GM21515 (cell line): ENCODE results near the gene CPNE6.
"Not testable (repeated sequence)": the region's sequence is repeated elsewhere in the genome, so short reads cannot be mapped to it uniquely, and the experiment has no call there.

Source experiments
- ATAC-seq: cut with Tn5 transposase; IDR thresholded peaks from one replicate; pipeline ENCODE4 v1.9.1; 2021; ENCODE audit not compliant: unreplicated experiment

The CPNE6 gene

DNA sequence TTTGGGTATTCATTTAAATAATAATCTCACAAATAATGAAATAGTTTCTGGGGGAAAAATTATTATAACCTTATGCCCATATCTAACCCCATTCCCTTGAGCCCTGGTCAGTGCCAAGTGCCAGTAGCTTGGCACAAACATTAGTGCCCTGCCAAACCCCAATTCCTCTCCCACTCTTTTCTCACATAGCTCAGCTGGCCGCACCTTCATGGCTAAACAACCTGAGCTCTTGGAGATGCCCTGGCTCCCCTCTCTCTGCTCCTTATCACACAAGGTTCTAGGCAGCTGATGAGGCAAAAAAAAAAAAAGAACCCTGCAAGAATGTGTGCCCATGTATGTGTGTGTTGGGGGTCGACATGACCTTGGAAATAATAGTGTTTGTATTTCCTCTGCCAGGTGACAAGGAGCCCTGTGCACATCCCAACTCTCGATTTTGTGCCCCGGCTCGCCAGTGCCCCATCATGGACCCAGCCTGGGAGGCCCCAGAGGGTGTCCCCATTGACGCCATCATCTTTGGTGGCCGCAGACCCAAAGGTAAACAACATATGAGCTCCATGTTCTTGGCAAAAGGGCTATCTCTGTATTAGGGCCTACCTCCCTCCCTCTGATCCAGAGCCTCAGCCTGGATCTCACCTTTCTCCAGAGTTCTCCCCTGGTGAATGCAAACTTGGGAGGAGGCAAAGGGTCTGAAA lies 31.1 kb downstream of the CPNE6 start:
- ATAC-seq = no peak

DNA sequence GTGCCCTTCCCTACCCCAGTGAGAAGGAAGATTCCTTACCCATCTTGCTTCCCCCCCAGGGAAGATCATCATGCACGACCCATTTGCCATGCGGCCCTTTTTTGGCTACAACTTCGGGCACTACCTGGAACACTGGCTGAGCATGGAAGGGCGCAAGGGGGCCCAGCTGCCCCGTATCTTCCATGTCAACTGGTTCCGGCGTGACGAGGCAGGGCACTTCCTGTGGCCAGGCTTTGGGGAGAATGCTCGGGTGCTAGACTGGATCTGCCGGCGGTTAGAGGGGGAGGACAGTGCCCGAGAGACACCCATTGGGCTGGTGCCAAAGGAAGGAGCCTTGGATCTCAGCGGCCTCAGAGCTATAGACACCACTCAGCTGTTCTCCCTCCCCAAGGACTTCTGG lies 32.1 kb downstream of the CPNE6 start:
- ATAC-seq = no peak

DNA sequence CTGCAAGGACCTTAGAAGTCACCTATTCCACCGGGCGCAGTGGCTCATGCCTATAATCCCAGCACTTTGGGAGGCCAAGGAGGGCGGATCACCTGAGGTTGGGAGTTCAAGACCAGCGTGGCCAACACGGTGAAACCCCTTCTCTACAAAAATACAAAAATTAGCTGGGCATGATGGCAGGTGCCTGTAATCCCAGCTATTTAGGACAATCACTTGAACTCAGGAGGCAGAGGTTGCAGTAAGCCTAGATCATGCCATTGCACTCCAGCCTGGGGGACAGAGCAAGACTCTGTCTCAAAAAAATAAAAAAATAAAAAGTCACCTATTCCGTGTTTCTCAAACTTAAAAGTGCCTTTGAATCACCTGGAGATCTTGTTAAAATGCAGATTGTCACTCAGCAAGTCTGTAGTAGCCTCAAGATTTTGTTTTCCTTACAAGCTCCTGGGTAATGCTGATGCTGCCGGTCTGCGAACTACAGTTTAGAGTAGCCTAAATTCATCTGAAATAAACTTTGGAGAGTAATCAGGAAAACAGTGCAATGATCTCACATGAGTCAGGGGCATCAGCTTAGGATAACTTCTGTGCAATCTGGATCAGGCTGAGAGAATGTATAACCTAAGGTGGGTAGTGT lies 34.4 kb downstream of the CPNE6 start:
- ATAC-seq = not testable (repeated sequence)

DNA sequence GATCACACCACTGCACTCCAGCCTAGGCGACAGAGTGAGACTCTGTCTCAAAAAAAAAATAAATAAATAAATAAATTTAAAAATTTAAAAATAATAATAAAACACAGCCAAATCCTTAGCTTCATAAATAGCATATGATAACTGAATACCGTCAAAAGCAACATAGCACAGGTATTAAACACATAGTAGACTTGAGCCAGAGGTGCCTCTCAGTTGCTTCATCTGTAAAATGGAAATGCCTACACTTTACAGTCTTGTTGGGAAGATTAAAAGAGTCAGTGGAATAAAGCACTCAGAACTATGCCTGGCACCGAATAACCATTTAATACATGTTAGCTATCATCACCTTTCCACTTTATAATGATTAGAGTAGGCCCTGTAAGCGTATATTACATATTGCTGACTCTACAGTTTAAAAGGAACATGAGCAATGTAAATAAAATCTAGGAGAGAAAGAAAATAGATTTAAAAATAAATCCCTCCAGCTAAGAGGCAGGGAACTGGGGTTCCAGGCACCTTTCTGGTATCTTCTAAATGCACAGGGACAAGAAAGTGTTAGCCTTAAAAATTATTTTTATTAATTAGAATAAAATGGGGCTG lies 35.4 kb downstream of the CPNE6 start:
- ATAC-seq = no peak

DNA sequence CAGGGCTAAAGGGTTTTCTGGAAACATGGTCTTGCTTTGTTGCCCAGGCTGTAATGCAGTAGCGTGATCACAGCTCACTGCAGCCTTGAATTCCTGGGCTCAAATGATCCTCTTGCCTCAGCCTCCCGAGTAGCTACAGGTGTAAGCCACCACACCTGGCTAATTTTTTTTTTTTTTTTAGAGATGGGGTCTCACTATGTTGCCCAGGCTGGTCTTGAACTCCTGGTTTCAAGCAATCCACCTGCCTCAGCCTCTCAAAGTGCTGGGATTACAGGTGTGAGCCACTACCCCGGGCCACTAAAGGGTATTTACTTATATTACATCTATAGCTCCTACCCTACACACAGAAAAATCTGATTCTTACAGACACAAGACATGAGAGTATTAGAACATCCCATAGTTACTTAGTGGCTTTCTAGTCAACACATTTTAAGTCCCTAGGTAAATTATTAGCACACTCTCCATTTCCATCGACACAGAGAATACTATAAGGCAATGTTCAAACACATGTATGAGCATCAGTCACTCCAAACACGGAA lies 37.0 kb downstream of the CPNE6 start:
- peak; percentile 27 for ATAC-seq

DNA sequence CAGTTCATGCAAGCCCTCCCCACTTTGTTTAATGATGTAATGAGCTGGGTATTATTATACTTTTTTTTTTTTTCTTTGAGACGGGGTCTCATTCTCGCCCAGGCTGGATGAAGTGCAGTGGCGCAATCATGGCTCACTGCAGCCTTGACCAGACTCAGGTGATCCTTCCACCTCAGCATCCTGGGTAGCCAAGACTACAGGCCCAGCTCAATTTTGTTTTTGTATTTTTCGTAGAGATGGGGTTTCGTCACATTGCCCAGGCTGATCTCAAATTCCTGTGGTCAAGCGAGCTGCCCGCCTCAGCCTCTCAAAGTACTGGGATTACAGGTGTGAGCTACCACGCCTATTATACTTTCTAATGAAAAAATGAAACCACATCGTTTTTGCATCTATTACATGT lies 38.7 kb downstream of the CPNE6 start:
- no peak for ATAC-seq

DNA sequence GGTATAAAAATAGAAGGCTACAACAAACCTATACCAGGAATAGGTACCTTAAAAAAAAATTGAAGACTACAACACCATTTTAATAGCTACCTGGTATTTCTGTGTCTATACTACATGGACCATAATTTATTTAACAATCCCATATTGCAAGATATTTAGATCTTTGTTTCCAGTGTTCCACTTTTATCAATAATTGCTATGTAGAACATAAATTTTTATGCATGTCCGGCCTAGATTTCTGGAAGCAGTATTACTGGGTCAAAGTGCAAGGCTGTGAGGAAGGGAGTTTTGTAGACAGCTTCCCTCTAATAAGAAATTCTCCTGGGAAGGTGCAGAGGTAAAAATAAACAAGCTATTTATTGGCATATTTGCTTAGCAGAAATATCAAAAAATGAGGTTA lies 39.2 kb downstream of the CPNE6 start:
- ATAC-seq = no peak

DNA sequence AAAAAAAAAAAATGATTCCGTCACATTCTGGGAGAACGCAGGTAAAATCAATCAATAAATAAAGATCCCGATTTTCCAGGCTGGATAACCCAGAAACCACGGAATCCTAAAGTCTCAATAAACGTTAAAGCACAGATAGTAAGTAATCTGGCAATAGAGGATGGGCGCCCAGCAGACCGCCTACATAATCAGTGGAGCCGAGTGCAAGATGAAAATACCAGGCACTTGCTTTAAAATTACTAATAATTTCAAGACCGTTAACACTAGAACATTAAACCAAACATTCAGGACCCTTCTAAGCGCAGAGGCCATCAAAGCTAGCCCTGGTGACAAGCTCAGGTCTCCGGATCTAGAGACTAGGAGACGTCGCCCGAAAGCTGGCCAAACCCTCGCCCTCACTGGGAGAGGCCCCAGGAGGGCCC lies 42.0 kb downstream of the CPNE6 start:
- ATAC-seq = no peak

DNA sequence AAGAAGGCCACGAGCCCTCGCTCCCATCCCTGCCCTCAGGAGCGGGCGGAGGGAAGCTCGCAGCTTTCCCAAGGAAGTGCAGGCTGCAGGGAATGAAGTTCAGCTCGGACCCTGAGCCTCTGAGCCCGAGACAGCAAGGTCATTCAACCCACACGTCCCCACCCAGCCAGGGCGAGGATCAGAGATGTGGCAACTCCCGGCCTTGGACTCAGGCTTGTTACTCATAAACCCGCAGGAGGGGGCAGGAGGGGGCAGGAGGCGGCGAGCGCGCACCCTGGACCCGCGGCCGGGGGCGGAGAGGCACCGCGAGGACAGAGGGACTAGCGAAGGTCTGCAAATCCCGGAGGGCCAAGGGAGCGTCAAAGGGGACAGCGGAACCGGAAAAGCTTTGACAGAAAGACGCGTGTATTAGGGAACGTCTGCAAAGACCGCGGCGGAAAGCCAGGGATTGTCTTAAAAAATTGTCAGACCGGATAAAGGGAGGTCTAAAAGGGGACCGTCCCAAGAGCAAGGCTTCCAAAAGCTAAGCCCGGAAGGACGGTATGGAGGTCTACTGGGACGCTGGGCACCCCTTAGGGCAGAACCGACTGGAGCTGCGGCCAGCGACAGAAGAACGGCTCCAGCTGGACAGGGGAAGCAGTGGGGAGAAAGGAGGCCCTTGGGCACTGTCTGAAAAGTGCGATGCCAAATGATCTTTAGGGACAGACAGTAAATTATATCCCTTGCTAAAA lies 42.6 kb downstream of the CPNE6 start:
- ATAC-seq = peak; percentile 30

DNA sequence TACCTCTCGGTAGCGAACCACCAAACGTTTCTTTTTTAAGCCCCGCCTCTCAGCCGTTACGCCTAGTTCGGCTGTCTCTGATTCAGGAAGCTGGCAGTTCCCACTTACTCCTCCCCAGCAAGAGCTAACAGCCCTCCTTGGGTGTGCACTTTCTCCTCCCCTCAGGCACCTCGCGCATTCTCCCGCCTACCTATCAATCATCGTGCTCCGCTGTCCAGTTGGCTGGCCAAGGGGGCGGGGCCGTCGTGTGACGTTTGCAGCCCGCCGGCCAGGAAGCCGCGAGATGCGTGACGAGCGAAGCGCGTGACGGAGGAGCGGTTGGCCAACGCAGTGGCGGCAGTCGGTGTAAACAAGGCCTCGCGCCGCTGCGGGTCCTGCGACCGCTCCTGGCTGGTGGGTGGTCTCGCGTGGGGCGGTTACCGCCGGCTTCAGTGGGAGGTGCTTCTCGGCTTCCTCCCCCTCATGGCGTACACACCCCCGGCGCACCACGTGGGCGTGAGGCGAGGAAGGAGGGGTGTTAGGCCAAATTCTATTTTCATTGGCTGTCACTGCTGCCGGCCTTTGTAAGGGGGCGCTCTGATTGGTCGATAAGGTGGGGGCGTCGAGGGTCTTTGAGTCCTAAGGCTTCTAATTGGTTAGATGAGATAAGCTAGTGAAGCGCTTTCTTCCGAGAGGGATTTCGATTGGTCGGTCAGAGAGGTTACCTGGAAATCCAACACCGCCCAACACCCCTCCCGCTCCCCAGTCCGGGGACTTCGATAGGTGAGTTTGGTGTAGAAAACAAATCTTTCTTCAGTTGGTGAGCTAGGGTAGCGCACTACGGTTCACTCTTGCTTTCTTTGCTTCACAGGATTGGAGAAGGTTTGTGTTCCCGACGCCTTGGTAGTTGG lies 43.4 kb downstream of the CPNE6 start, which contains the start of the genes DCAF11 and NRL:
TSS of gene DCAF11 (plus strand) at position 246 of the 890 bp plus-strand sequence. CDS start 818 bp downstream, outside the sequence.
TSS of gene NRL (minus strand) at position 418 of the 890 bp plus-strand sequence. CDS start 32,101 bp downstream, outside the sequence.
- peak; percentile 82 for ATAC-seq

DNA sequence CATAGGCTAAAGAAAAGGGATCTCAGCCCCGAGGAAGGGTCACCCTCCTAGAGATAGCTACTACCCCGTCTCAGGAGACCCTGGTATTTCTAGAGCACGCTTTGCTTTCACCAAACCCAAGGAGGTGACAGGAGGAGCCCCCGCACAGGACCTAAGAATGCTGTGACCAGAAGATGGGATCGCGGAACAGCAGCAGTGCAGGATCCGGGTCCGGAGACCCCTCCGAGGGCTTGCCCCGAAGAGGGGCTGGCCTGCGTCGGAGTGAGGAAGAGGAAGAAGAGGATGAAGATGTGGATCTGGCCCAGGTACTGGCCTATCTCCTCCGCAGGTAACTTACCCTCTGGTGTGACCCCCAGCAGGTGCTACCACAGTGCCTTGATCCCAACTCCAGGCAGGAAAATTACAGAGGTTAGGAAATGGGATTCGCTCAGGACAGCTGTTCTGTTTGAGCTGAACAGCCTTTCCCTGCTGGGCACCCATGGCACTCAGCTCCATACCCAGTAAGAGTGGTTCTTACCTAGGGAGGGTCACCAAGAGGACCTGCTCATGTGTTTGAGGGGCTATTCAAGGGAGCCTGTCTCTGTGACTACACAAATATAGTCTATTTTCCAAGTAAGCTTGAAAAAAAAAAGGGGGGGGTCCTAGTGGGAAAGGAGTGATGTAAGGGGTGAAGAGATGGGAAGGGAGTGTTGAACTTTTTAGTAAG lies 44.2 kb downstream of the CPNE6 start:
- no peak for ATAC-seq

DNA sequence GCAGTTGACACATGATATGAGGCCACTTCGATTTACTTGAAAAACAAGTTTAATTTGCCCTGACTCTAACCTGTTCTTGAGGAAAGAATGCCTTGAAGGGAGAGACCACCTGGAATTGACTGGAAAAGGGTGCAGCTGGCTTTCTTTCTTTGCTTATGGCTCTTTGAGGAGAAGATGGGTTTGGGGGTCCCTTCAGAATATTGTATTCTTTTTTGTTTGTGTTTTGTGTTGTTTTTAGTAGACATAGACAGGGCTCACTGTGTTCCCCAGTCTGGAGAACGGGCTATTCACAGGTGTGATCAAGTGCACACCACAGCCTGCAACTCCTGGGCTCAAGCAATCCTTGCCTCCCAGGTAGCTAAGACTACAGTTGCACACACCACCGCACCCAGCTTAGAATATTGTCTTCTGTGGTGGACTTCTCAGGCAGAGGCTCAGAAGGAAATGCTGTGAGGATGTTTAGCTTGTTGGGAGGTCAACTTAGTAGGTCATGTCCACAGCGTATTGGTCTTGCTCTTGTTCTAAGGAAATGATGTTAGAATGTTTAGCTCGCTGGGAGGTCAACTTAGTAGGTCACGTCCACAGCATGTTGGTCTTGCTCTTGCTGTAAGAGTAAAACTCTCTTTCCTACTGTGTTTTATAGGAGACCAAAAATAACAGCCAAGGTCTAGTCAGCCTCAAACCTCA lies 44.9 kb downstream of the CPNE6 start:
- no peak for ATAC-seq

DNA sequence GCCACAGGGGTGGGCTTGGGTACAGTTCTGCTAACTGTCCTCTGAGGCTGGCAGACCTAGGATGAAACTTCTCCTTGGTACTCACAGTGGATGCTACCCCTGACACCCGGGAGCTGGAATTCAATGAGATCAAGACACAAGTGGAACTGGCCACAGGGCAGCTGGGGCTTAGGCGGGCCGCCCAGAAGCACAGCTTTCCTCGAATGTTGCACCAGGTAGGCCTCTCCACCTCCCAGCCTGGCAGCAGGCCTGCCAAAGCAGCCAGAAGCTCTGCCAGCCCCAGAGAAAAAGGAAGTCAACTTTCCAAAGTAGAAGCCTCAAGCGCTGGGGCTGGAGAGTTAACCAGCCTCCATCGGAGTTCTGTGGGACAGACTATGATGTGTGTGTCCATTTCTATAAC lies 45.8 kb downstream of the CPNE6 start:
- no peak for ATAC-seq

DNA sequence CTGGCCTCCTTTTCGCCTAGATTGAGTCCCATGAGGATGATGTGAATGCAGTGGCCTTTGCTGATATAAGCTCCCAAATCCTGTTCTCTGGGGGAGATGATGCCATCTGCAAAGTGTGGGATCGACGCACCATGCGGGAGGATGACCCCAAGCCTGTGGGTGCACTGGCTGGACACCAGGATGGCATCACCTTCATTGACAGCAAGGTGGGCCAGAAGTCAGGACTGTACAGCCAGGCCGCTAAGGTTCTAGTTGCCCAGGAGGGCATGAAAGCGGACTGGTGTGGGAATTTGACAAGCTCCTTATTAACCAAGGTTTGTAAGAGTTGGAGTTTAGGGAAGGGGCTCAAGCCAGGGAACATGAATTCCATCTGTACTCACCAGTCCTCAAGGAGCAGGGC lies 48.3 kb downstream of the CPNE6 start:
- ATAC-seq = no peak

DNA sequence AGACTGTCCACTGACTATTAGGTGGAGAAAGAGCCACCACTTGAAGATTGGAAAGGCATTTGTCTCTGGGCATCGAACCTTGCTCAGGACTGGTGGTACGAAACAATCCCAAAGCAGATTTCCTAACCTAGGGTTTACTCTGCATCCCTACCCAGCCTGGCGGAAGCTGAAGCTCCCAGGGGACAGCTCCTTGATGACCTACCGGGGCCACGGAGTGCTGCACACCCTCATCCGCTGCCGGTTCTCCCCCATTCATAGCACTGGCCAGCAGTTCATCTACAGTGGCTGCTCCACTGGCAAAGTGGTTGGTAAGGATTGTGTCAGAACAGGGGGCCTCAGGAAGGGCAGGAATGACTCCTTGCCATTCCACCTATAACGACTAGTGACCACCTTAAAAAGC lies 49.8 kb downstream of the CPNE6 start:
- ATAC-seq = no peak

DNA sequence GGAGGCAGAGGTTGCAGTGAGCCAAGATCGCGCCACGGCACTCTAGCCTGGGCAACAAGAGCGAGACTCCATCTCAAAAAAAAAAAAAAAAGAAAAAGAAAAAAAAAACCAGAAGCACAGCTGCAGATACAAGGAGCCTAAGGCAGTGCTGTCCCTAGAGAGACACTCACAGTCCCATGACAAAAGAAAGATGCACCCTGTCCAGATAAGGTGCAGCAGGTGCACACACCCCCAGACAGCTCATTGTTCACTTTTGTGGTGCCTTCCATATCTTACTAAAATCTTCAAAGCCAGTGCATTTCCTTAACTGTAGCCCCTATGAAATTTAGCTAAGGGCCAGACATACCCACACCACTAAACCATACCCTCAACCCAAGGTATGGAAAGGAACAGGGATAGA lies 51.1 kb downstream of the CPNE6 start:
- no peak for ATAC-seq

DNA sequence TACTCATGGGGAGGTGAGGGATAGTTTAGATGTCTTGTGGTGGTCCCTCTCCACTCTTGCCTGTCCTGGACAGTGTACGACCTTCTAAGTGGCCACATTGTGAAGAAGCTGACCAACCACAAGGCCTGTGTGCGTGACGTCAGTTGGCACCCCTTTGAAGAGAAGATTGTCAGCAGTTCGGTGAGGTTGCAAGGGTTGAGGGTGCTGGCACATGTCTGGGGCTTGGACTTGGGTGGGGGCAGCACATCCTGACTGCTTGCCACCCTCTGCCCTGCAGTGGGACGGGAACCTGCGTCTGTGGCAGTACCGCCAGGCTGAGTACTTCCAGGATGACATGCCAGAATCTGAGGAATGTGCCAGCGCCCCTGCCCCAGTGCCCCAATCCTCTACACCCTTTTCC lies 51.5 kb downstream of the CPNE6 start:
- ATAC-seq = no peak

DNA sequence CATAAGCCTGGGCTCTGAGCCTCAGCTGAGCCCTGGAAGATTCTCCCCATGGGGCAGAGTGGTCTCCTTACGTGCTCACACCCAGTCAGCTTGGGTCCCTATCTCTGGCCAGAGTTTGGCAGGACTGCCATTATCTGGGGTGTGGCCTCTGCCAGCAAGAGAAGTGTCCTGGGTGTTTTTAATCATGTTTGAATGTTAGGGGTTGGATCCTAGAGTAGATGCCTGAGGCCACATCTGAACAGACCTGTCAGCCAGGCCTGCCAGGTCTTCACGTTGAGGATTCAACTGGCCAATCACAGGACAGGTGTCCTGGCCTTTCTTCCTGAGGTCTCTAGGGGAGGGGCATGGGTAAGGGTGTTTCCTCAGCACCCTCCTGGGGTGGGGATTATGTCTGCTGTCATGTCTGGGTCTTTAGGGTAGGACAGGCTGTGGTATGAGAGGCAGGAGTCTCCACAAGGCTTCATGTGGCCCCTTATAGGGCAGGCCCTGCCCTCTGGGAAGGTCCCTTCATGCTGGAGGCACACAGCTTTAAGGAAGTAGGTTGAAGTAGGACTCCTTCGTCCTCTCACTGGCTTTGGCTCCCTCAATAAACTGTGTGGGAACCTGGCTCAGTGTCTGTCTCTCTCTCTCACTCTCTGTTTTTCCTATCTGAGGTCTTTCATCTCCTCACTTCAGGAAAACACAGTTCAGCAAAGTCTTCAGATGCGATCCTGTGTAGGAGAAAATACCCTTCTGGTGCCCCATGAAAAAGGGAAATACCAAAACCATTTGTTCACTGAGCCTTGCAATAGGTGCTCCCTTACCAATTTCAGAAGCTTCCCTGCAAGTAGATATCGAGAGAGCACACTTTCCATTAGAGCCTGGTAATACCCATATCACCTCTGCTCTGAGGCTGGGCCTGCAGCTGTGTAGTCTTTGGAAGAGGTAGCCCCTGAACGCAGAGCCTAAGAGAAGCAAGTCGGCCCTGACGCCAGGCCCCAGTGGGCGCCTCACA lies 52.4 kb downstream of the CPNE6 start:
- ATAC-seq = no peak
